ENCODE results near the gene MBNL1.

DNA sequence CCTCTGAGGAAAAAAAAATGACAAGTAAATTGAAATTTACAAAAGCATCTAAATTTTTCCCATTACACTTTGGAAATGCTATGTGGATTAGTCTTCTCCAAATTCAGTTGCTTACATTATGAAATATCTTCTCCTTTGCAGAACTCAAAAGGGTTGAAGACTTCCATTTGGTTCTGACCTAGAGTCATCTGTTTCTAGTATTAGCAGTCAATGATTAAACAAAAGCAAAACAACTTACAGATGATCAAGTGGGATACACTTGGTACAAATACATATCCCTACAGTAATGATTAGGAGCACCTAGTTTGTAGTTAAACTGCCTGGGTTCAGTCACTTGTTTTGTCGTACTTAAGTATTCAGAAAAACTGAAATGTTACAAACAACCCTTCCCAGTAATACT, 136.2 kb downstream of the MBNL1 start:
- TF ChIP-seq CTCF (IDR thresholded peaks at IDR 0.05) (no peak), POLR2A (IDR thresholded peaks at IDR 0.05) (no peak)
